ENCODE measurements around the gene PITX3.

GRCh38 chr10:102233997-102234396 is 7.3 kb downstream of the PITX3 start:
- no peak for TF ChIP-seq FOSL2 (IDR thresholded peaks at IDR 0.05; ENCODE audit: borderline replicate concordance, low read depth)
- no peak for TF ChIP-seq CHD2 (IDR thresholded peaks at IDR 0.05; ENCODE audit: low read length, partially characterized antibody)
- no peak for TF ChIP-seq EP300 (IDR thresholded peaks at IDR 0.05; ENCODE audit: borderline replicate concordance in 1 of 2, low read depth in 1 of 2, low read length in 1 of 2)
- TF ChIP-seq, protein P1, sequence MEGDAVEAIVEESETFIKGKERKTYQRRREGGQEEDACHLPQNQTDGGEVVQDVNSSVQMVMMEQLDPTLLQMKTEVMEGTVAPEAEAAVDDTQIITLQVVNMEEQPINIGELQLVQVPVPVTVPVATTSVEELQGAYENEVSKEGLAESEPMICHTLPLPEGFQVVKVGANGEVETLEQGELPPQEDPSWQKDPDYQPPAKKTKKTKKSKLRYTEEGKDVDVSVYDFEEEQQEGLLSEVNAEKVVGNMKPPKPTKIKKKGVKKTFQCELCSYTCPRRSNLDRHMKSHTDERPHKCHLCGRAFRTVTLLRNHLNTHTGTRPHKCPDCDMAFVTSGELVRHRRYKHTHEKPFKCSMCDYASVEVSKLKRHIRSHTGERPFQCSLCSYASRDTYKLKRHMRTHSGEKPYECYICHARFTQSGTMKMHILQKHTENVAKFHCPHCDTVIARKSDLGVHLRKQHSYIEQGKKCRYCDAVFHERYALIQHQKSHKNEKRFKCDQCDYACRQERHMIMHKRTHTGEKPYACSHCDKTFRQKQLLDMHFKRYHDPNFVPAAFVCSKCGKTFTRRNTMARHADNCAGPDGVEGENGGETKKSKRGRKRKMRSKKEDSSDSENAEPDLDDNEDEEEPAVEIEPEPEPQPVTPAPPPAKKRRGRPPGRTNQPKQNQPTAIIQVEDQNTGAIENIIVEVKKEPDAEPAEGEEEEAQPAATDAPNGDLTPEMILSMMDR (IDR thresholded peaks at IDR 0.05): no peak
- TF ChIP-seq MXI1 (IDR thresholded peaks at IDR 0.05; ENCODE audit: low read depth, low read length): no peak
- TF ChIP-seq POLR2AphosphoS5 (IDR thresholded peaks at IDR 0.05; ENCODE audit: low read depth, low read length): no peak
- TF ChIP-seq RAD21 (IDR thresholded peaks at IDR 0.05; ENCODE audit: low read length): no peak
- TF ChIP-seq JUND (IDR thresholded peaks at IDR 0.05): no peak
- no peak for TF ChIP-seq ELF1 (IDR thresholded peaks at IDR 0.05)
- no peak for TF ChIP-seq PBX3 (IDR thresholded peaks at IDR 0.05)
- no peak for TF ChIP-seq ZBTB33 (IDR thresholded peaks at IDR 0.05; ENCODE audit: borderline replicate concordance, low read depth)

All from SK-N-SH (cell line).